Central memory CD8-positive, alpha-beta T cell (primary cell): ENCODE results near the gene ADGRD1.
A peak's percentile ranks its signal among the peaks of the same experiment; 100 is the strongest.
"Not testable (repeated sequence)": the region's sequence is repeated elsewhere in the genome, so short reads cannot be mapped to it uniquely, and the experiment has no call there.

ENCODE experiments used
- ATAC-seq: fragments of 150-1000 bp; cut with Tn5 transposase; replicated peaks from 2 replicates; pipeline ENCODE4 v1.10.0; 2022; ENCODE audit warnings: mild to moderate bottlenecking, moderate FRiP score, moderate number of reproducible peaks; ENCODE audit not compliant: poor library complexity, severe bottlenecking; ENCODE audit errors: extremely low read depth
- DNase-seq, 2 donors: peaks; one replicate each; pipeline ENCODE4 v3.0.0; 2021; ENCODE audit warnings: low spot score in 2 of 2
- H3K27ac Mint-ChIP-seq: one replicate; pipeline ENCODE4 v1.8.0; 2022; ENCODE audit warnings: low read depth, mild to moderate bottlenecking, moderate library complexity, mixed read lengths
- H3K27me3 Mint-ChIP-seq: one replicate; pipeline ENCODE4 v1.8.0; 2022; ENCODE audit warnings: mixed read lengths
- H3K36me3 Mint-ChIP-seq: one replicate; pipeline ENCODE4 v1.8.0; 2022; ENCODE audit warnings: mild to moderate bottlenecking, moderate library complexity, mixed read lengths; ENCODE audit not compliant: insufficient read depth
- H3K4me1 Mint-ChIP-seq: one replicate; pipeline ENCODE4 v1.8.0; 2022; ENCODE audit warnings: mixed read lengths
- H3K4me3 Mint-ChIP-seq: one replicate; pipeline ENCODE4 v1.8.0; 2022; ENCODE audit warnings: mild to moderate bottlenecking, moderate library complexity, mixed read lengths
- H3K9me3 Mint-ChIP-seq: one replicate; pipeline ENCODE4 v1.8.0; 2022; ENCODE audit warnings: mixed read lengths

The ADGRD1 gene

DNA sequence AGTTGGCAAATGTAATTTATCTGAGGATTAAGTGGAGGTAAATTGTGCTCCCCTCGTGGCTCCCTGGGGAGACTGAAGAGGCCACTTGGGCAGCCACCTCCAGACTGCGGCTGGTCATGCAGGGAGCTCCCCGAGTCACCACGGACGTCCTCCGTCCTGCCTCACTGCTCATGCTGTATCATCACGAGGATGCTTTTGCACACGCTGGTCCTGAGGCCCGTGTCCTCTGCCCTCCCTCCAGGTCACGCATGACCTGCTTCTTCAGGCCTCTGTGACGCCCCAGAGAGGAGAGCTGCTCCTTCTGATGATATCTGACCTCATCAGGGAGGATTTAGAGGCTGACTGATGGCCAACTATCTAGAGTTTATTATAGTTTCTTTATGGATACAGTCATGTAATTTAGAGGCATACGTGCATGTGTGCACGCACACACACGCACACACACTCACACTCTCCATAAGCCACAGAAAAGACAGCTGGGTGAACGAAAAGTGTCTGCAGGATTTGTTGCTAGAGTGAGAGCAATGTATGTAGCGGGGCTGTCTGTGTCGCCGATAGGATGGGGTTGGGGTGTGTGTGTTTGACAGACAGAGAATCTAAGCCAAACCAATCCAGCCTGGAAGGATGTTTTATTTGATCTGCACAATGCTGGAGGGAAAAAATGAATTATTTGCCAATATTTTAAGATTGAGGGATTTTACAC, 160.0 kb downstream of the ADGRD1 start:
- Mint-ChIP-seq H3K9me3 (no peaks in the 10 kb centered on the region), H3K27me3 (peaks cover 43% of the 10 kb centered on the region), H3K4me1 (no peaks in the 10 kb centered on the region), H3K36me3 (peaks cover 1% of the 10 kb centered on the region), H3K27ac (no peak overlapping the region), H3K4me3 (no peak overlapping the region)
- DNase-seq (no peak), ATAC-seq (no peak)

DNA sequence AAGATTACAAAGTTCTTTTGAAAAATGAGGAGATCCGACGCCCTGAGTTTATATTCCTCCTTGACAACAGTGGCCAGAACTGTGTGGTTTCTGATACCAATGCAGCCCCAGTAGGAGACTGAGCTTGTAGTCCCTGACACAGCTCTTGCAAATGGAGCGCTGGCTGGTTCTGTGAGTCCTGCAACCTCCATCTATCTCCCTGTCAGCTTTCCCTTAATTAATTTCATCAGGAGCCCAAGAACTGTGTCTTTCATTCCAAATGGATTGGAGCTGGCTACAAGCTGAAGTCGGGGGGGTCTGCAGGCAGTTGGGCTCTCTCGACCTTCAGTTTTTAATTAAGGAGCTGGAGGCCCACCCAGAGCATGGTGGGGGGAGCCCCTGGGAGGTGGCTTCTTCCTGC, 160.6 kb downstream of the ADGRD1 start:
- peaks cover 1% of the 10 kb centered on the region for H3K36me3 Mint-ChIP-seq
- no peaks in the 10 kb centered on the region for H3K9me3 Mint-ChIP-seq
- no peaks in the 10 kb centered on the region for H3K4me1 Mint-ChIP-seq
- no peak for DNase-seq
- ATAC-seq, result no peak
- H3K27ac Mint-ChIP-seq, result no peak overlapping the region
- no peak overlapping the region for H3K4me3 Mint-ChIP-seq
- H3K27me3 Mint-ChIP-seq, result peaks cover 48% of the 10 kb centered on the region

DNA sequence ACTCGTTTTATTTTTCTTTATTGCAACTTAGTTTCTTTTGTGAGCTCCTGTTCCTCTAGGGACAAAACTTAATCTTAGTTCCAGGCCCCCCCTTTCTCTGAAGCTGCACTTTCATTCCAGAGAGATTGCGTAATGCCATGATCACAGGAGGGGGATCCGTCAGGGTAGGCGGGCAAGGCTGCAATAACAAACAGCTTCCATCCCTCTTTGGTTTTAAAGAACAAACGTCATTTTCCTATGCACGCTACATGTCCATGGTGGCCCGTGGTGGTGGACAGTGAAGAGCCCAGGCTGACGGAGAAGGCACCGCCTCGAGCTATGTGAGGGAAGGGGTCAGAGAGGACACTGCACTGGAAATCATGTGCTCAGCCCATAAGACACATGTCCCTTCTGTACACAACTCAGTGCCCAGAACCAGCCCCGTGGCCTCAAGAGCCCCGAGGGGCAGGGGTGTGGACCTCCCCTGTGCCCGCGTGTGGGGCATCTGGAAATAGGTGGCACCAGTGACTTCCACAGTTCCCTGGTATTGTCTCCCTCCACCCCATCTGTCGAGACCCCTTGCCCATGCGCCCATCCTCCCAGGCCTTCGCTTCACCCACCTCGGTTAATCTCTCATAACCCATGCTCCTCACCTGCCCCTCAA, 161.4 kb downstream of the ADGRD1 start:
- H3K9me3 Mint-ChIP-seq, result no peaks in the 10 kb centered on the region
- H3K4me1 Mint-ChIP-seq, result no peaks in the 10 kb centered on the region
- no peak overlapping the region for H3K4me3 Mint-ChIP-seq
- no peak overlapping the region for H3K27ac Mint-ChIP-seq
- H3K27me3 Mint-ChIP-seq, result peaks cover 56% of the 10 kb centered on the region
- no peaks in the 10 kb centered on the region for H3K36me3 Mint-ChIP-seq
- DNase-seq, result no peak
- no peak for ATAC-seq

DNA sequence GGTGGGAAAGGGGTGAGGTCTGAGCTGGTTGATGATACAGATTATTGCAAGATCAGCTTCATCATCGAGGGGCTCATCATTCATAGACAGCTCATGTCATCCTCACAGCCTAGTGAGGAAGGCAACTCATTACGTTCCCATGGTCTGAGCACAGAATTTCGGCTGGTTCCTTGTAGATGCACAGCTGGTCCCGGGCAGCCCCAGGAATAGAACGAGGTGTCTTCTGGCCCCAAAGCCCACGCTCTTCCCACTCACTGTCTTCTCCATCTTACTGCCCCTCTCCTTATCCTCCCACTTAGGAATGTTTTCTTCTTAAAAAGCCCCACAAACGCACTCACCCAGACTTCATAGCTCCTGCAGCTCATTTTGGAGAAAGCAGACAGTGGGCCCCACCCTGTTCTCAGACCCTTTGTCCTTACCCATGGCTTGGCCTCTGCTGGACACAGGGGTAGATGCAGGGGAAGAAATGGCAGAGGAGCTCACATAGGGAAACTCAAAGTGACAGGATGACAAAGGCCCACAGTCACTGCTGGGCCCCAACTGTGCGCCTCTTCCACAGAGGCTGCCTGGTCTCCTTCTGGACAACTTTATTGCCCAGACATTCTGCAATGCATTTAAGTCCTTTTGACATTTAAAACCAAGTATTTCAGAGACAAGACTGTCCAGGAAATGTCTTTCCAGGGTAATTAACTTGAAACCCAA, 162.2 kb downstream of the ADGRD1 start:
- ATAC-seq (no peak), DNase-seq (no peak)
- Mint-ChIP-seq H3K27ac (peak overlapping the region; percentile 36), H3K27me3 (peaks cover 56% of the 10 kb centered on the region), H3K36me3 (no peaks in the 10 kb centered on the region), H3K4me3 (no peak overlapping the region), H3K4me1 (no peaks in the 10 kb centered on the region), H3K9me3 (no peaks in the 10 kb centered on the region)

DNA sequence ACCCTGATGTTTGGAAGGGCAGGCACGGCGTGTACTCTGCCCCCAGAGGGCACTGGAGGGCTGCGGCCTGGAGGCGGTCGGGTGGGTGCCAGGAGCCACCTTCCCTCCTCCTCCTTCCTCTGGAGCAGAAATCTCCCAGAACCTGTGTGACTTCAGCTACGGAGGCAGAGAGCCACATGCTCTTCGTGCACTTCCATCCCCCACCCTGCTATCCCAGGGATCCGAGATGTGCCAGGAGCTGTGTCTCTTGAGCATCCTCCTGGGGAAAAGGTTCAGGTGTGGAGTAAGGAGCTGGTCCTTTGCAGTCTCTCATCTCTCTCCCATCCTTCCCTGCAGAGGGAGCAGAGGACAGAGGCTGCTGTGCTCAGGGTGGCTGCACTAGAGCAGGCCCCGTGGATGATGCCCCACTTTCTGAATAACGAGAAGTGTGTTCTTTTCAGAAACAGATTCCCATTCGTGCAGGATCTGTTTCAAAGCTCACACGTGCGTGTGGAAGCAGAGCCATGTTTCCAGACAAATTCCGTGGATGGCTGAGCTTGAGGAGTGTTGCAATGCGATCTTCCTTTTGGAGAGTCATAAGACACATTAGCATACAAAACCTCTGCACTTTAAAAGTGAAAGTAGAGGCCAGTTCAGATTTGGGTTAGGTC, 162.9 kb downstream of the ADGRD1 start:
- H3K36me3 Mint-ChIP-seq, result no peaks in the 10 kb centered on the region
- no peaks in the 10 kb centered on the region for H3K4me1 Mint-ChIP-seq
- ATAC-seq, result no peak
- H3K27me3 Mint-ChIP-seq, result peaks cover 56% of the 10 kb centered on the region
- H3K4me3 Mint-ChIP-seq, result no peak overlapping the region
- no peaks in the 10 kb centered on the region for H3K9me3 Mint-ChIP-seq
- no peak for DNase-seq
- H3K27ac Mint-ChIP-seq, result peak overlapping the region; percentile 36

DNA sequence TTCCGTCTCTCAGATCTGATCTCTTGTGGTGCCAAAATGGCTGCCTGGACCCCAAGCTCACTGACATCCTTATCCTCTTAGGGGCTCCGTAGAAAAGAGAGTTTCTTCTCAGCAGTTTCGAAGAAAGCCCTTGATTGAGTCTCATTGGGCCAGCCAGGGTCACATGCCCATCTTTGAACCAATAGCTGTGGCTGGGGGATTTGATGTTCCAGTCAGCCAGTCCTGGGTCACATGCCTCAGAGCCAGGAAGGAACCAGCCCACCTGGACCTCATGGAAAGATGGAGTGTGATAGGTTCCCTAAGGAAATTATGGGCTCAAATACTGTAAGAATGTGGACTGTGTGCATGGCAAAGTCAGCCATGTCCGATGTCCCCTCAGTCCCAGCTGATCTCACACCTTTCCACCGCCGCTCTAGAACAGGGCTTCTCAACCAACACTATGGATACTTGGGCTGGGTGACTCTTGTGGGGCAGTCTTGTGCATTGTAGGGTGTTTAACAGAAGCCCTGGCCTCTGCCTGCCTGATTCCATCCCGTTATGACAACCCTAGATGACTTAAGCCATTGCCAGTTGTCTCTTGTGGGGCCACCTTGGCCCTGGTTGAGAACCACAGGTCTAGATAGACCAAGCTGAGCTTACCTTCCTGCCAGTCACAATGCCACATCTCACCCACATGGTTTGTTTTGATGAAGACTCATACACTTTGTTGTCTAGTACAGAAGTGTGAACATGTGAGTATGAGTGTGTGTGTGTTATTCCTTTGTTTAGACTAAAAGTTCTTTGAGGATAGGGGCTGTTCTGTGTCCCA, 163.9 kb downstream of the ADGRD1 start:
- Mint-ChIP-seq H3K27me3 (peaks cover 45% of the 10 kb centered on the region), H3K36me3 (no peaks in the 10 kb centered on the region), H3K27ac (no peak overlapping the region), H3K4me1 (no peaks in the 10 kb centered on the region), H3K4me3 (no peak overlapping the region), H3K9me3 (no peaks in the 10 kb centered on the region)
- ATAC-seq, result no peak
- no peak for DNase-seq

DNA sequence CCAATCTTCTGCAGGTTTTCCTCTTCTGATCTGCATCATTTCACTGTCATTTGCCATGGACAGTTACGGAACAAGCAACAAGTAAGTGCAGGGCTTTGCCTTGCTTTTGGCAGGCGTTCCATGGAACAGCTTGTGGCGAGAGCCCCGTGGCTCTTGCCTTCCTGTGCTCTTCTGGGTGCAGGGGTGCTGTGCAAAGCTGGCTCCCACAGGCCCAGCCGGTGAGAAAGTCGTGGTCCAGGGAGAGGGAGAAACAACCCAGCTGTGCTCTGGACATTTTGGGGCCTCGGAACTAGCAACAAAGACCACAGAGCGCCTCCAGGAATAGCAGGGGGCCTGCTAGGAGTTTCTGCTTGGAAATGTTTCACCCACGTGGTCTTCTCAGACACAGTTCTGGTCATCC, 164.7 kb downstream of the ADGRD1 start:
- no peak for DNase-seq
- H3K4me1 Mint-ChIP-seq, result no peaks in the 10 kb centered on the region
- no peak overlapping the region for H3K4me3 Mint-ChIP-seq
- H3K9me3 Mint-ChIP-seq, result no peaks in the 10 kb centered on the region
- ATAC-seq, result no peak
- no peaks in the 10 kb centered on the region for H3K36me3 Mint-ChIP-seq
- H3K27ac Mint-ChIP-seq, result no peak overlapping the region
- H3K27me3 Mint-ChIP-seq, result peaks cover 45% of the 10 kb centered on the region

DNA sequence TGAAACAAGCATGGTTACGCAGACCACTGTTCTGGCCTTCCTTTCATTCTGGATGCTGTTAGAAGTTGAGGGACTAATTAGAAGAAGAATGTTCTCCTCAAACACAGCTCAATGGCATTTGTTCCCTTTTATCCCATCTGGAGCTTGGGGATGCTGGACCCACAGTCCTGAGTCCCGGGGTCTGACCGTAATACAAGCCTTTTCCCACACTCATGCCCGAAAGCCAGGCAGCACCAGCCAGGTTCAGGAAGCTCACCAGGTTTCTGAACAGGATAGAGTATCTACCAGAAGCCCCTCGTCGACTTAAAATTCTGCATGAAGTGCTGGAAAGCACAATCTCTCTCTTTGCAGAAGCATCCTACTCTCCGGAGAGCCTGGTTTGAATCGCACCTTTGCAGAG, 165.6 kb downstream of the ADGRD1 start:
- not testable (repeated sequence) for H3K27ac Mint-ChIP-seq, H3K4me3 Mint-ChIP-seq, H3K36me3 Mint-ChIP-seq, H3K9me3 Mint-ChIP-seq, DNase-seq, H3K4me1 Mint-ChIP-seq, ATAC-seq
- H3K27me3 Mint-ChIP-seq, result peaks cover 45% of the 10 kb centered on the region

DNA sequence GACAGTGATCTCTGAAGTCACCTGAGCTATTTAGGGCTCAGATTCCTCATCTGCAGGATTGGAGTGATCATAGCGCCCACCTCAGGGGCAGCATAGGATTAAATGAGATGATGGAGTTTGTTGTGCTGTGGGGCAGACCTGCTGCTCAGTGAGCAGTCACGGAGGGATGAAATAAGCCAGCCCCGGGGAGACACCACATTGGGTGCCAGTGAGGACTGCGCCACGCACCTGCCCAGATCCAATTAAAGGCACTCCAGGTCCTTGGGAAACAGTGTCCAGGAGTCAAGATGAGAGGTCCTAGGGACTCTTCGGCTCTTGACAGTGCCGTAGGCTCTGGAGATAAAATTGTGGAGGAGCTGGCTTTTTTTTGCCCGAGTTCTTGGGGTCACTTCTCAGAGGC, 166.2 kb downstream of the ADGRD1 start:
- Mint-ChIP-seq H3K27me3 (peaks cover 41% of the 10 kb centered on the region), H3K9me3 (no peaks in the 10 kb centered on the region), H3K36me3 (no peaks in the 10 kb centered on the region), H3K4me3 (no peak overlapping the region), H3K4me1 (no peaks in the 10 kb centered on the region), H3K27ac (no peak overlapping the region)
- DNase-seq (no peak), ATAC-seq (no peak)

DNA sequence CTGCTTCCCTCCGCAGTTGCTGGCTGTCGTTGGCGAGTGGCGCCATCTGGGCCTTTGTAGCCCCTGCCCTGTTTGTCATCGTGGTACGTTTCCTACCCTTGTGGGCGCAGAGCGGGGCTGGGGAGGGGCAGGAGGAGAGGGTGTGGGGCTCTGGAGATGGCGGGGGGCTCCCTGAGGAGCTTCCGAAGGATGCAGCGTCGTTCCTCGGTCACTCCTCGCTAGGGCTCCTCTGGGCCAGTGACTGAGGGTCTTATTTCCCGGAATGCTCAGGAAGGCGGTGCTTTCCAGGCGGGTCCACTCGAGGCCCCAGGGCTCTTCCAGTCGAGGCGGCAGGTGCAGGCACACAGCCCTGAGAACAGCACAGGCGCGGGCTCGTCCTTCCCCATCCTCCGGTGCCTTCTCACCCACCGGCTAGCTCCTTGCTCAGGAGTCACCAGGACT, 167.1 kb downstream of the ADGRD1 start:
- H3K27me3 Mint-ChIP-seq, result peaks cover 32% of the 10 kb centered on the region
- DNase-seq (no peak), ATAC-seq (no peak)
- no peak overlapping the region for H3K4me3 Mint-ChIP-seq
- H3K4me1 Mint-ChIP-seq, result no peaks in the 10 kb centered on the region
- no peaks in the 10 kb centered on the region for H3K36me3 Mint-ChIP-seq
- H3K9me3 Mint-ChIP-seq, result no peaks in the 10 kb centered on the region
- H3K27ac Mint-ChIP-seq, result no peak overlapping the region

DNA sequence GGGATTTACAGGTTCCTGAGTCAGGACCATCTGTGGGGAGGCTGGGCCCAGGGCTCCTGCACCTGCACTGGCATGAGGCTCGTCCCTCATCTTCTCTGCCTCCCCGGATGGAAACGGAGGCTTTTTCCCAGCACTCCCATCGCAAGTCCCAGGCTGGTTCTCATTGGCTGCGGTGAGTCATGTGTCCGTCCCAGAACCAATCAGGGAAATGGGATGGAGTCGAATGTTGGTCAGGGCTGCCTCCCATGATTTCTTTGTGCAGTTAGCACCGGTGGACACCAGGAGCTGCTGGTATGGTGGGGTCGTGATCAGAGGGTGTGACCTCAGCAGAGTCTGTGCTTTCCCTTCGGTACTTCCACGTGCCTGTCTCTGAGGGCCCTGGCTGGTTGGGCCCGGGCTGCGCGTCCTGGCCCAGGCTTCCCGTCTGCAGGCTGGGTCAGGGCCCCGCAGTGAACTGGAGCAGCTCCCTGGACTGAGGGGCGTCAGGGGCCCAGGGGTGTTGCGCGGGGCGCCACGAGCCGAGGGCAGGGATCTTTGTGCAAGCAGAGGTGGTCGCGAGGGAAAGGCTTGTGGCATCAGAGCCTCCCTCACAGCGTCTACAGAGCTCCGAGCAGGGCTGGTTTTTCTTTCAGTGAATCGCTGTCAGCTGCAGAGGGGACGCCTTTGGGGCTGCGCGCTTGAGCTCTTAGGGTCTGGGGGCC, 168.1 kb downstream of the ADGRD1 start:
- no peaks in the 10 kb centered on the region for H3K9me3 Mint-ChIP-seq
- H3K27me3 Mint-ChIP-seq, result peaks cover 28% of the 10 kb centered on the region
- H3K4me1 Mint-ChIP-seq, result peaks cover 1% of the 10 kb centered on the region
- no peaks in the 10 kb centered on the region for H3K36me3 Mint-ChIP-seq
- no peak overlapping the region for H3K4me3 Mint-ChIP-seq
- ATAC-seq, result no peak
- DNase-seq, result no peak
- H3K27ac Mint-ChIP-seq, result no peak overlapping the region

DNA sequence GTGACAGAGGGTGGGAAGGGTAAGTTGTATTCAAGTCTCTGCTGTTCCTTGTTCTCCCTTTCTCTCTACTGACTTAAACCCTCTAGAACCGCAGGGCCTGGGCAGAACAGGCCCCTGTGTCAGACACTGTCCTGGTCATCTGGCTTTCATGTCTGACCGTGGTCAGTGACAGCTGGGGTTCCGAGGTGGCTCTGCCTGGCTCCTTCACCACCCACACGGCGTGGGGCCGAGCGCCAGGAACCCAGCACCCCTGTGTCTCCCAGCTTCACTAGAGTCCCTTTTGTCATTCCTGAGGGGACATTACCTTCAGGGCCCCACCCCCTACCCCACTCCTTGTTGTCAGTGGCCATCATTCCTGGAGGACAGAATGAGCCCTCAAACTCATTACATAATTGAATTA, 168.9 kb downstream of the ADGRD1 start:
- Mint-ChIP-seq H3K4me3 (no peak overlapping the region), H3K9me3 (no peaks in the 10 kb centered on the region), H3K27me3 (peaks cover 25% of the 10 kb centered on the region), H3K27ac (no peak overlapping the region), H3K36me3 (no peaks in the 10 kb centered on the region), H3K4me1 (peaks cover 7% of the 10 kb centered on the region)
- ATAC-seq, result no peak
- no peak for DNase-seq
